GM20431 (cell line): Measurements from ENCODE around the gene NFKBIL1.

Source experiments
- in situ Hi-C: fragments of 300-500 bp; cut with MseI, MboI; formaldehyde crosslinking; loops from one replicate; pipeline ENCODE4 v1.15.0; 2020; ENCODE audit warnings: low sequenced_read_pairs; ENCODE audit not compliant: unreplicated experiment

The NFKBIL1 gene

GRCh38 chr6:31558631-31559500, 11.5 kb downstream of the NFKBIL1 start:
- in situ Hi-C loops = no loop called here

GRCh38 chr6:31559606-31559957, 12.2 kb downstream of the NFKBIL1 start:
- in situ Hi-C loops = no loop called here

GRCh38 chr6:31559958-31560696, 12.7 kb downstream of the NFKBIL1 start:
- in situ Hi-C loops = no loop called here

- in situ Hi-C loops = no loop called here
Measured at GRCh38 chr6:31560697-31561058, 13.3 kb downstream of the NFKBIL1 start.

GRCh38 chr6:31567531-31568370, 20.3 kb downstream of the NFKBIL1 start:
- in situ Hi-C loops = no loop called here

- in situ Hi-C loops = no loop called here
Measured at GRCh38 chr6:31568537-31568961, 21.1 kb downstream of the NFKBIL1 start.

GRCh38 chr6:31569861-31570536, 22.6 kb downstream of the NFKBIL1 start:
- in situ Hi-C loops = no loop called here

- in situ Hi-C loops = no loop called here
Measured at GRCh38 chr6:31572041-31572911, 24.9 kb downstream of the NFKBIL1 start, which contains the start of gene LTA. LTA (plus strand) TSS chr6:31572289; CDS start chr6:31572743, 454 bp downstream.

GRCh38 chr6:31573239-31574105, 26.1 kb downstream of the NFKBIL1 start:
- in situ Hi-C loops = no loop called here

GRCh38 chr6:31574106-31575061, 27.0 kb downstream of the NFKBIL1 start:
- in situ Hi-C loops = no loop called here

GRCh38 chr6:31575335-31575901, 28.0 kb downstream of the NFKBIL1 start, which contains the start of gene TNF:
TNF (plus strand) TSS chr6:31575565; CDS start chr6:31575742, 177 bp downstream.
- in situ Hi-C loops = no loop called here

- in situ Hi-C loops = no loop called here
Measured at GRCh38 chr6:31575952-31576685, 28.7 kb downstream of the NFKBIL1 start.

- in situ Hi-C loops = no loop called here
Measured at GRCh38 chr6:31576897-31577578, 29.6 kb downstream of the NFKBIL1 start.

GRCh38 chr6:31577579-31577966, 30.2 kb downstream of the NFKBIL1 start:
- in situ Hi-C loops = no loop called here
